IPS-NIHi7 (cell line): ENCODE results near the gene PHTF2.
A peak's percentile ranks its signal among the peaks of the same experiment; 100 is the strongest.

ENCODE experiments used
- DNase-seq: peaks from one replicate; pipeline ENCODE4 v3.0.0; 2012; ENCODE audit warnings: mixed read lengths; ENCODE audit errors: extremely low spot score

PHTF2 gene

DNA sequence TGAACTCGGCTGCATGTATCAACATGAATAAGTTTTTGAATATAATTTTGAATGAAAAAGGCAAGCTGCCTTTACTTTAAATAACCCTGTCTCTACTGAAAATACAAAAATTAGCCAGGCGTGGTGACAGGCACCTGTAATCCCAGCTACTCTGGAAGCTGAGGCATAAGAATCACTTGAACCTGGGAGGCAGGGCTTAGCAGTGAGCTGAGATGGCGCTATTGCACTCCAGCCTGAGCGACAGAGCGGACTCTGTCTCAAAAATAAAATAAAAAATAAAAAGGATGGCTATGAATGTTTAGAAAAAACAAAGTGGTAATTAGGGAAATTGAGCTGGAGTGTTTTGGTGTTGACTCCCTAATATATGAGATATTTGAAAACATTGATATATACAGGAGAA, 133.3 kb downstream of the PHTF2 start:
- DNase-seq = no peak

DNA sequence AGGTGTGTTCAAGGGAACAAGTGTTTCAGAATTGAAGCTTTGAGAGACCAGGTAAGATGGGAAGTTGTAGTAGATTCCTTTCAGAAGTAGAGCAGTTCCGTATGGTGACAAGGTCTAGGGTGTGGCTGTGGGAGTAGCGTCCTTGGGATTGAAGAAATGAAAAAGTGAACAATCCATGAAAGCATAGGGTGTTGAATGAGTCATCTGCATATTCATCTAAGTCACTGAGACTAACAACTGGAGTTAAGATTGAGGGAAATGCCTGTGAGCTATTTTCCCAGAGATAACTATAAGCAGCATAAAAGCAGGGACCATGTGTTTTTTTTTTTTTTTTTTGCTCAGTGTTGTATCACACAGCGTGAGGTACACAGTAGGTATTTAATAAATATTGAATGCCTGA, 134.8 kb downstream of the PHTF2 start:
- no peak for DNase-seq

DNA sequence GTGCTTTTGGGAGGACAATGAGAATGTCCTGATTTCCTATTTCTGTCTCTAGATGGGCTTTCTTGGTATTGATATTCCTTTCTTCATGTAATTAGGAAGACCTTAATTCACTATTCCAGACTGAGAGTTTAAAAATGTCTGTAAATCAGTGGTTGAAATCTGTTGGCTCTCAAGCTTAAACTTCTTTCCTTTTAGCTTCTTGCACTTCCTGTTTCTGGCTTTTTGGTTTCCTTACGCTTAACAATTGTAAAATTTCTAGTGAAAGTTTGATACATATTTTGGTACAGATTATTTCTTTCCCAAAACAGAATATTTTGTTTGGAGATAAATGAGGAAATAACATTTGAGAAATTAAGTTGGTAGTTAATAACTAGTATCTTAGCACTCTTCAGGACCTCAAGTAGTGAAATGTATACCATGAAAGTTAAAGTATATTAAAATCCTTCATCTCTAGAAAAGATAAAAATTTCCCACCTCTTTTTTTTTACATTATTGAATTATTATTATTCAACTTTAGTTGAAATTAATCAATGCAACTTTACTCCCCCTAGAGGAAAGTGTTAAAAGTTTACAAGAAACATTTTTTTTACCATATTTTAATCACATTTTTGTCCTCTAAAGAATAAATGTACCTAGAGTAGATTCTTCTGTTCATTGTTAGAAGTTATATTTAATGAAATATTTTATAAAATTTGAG, 137.2 kb downstream of the PHTF2 start:
- DNase-seq = no peak

DNA sequence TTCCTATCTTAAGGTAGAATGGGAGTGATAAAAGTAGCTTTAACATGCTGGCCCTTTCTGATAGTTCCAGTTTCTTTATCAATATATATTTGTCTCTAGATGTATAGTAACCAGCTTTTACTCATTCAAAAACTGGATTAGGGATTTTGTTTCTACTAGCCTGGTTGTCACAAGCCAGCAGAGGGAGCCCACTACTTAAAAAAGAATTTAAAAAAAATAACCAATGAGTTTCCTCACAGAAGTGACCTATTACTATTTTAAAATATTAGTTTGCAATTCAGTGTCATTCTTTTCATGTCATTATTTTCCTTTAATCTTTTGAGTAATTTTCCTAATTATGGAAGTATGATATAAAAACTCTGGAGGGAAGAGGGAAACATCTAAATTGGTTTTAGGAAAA, 142.1 kb downstream of the PHTF2 start:
- peak; percentile 21 for DNase-seq

DNA sequence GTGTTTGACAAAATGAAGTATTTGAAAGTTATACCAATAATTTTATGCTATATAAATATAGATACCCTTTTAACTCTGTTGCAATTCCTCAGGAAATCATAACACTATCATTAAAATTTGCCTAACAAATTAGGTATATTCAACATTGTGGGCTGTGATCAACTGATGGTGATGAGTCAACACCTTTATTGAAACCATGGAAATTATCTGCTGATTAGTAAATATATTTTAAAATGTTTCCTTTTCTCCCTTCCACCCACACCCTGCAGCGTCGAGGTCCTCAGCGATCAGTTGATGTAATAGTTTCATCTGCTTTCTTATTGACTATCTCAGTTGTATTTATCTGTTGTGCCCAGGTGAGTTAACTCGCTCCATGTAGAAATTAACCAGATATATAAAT, 143.9 kb downstream of the PHTF2 start:
- DNase-seq = no peak

DNA sequence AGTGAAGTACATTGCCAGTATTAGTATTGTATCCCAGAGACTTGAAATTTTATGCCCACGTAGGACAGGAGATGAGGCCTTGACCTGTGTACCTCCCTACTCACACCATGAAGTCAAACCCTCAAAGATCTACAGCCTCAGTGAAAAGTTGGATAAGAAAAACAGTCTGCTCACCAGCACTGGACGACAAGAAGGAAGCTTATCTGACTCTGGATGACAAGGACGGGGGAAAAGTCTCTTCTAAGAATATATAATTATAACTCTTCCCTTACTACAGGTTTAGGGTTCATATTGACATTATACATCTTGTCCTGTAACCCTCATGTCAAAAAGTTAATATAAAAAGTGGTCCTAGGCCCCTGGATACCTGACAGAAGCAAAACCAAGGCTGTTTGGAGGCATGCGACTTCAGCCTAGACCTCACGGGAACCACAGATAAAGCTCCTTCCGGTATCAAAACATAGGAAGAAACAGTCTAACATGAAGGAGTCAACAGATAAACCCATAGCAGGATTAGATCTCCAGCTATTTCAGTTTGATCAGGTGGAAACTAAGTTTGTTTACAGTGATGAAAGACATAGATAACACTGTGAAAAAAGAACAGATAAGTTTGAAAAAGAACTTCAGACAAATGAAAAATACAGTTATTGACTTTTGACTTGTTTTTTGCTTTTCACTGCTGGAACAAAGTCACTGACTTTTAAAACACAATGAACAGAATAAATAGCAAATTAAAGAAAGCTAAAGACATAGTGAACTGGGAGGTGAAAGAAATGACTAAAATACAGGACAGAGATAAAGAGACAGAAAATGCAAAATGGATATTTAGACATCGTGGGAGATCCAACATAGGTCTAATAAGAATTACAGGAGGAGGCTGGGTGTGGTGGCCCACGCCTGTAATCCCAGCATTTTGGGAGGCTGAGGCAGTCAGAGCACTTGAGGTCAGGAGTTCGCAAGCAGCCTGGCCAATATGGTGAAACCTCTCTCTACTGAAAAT, 145.9 kb downstream of the PHTF2 start:
- no peak for DNase-seq

DNA sequence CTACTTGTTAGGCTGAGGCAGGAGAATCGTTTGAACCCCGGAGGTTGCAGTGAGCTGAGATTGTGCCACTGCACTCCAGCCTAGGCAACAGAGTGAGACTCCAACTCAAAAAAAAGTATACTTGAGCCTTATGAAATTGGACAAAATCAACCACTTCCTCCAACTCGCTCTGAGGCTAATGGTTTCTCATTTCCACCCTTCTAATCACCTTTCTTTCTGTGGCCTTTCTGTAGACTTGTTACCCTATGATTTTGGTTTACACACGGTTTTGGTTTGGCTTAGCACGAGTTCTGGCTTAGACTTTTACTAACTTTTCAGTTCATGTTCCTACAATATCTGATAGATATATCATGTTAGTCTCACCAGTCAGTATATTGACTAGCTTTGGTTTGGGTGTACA, 152.0 kb downstream of the PHTF2 start:
- DNase-seq = no peak

DNA sequence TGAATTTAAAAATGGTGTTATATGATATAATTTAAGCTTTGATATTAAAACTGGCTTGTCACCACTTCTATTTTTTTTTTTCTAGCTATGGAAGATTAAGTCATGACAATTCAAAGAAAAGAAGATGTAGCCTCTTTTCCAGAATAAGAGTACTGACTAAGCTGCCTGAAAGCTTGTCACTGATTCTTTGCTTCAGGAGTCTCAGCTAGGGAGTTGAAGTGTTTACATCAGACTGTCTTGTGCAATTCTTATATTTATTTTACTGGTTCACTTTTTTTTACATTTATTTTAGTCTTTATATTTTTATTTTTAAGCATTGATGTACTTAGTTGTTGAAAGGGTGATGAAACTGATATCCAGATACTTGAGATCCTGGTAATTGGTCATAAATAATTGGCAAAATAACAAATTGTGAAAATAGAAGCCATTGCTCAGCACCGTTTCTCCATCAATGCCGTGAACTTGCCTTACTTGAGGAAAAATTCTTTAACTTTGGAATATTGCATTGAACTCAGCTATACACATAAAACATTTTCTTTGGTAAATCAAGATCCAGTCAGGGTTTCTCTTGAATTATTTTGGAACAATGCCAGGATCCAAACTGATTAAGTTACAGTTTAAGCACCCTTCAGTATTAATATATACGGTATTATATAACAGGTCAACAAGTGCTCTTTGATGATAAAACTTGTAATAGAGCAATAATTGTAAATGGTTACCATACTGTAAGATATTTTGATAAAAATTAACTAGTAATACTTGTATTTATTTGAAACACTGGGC, 156.4 kb downstream of the PHTF2 start:
- no peak for DNase-seq

DNA sequence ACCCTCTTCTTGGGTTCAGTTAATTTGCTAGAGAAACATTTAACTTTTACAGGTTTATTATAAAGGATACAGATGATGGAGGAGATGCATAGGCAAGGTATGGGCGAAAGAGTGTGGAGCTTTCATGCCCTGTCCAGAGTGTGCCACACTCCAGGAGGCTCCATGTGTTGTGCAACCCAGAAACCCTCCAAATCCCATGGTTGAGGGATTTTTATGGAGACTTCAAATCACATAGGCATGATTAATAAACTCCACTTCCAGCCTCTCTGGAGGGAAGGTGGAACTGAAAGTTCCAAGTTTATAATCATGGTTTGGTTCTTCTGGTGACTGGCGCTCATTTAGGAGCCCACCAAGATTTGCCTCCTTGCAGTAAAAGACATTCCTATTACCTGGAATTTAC, 159.9 kb downstream of the PHTF2 start:
- DNase-seq = no peak

DNA sequence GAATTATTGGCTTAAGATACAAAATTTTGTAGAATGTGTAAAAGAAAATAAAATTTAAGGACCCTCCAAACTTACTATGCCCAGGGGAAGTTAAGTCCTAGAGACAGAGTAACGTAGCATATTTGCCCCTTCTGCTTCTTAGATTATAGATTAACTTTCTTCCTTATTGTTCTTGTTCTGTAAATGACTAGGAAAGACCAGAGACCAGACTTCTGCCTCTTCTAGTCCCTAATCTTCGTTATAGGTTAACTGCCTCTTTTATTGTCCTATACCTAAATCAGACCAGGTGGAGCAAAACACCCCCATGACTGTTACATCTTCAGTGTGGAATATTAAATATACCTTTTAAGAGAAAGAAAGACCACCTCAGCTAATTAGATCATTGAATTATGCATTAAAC, 160.5 kb downstream of the PHTF2 start:
- no peak for DNase-seq

DNA sequence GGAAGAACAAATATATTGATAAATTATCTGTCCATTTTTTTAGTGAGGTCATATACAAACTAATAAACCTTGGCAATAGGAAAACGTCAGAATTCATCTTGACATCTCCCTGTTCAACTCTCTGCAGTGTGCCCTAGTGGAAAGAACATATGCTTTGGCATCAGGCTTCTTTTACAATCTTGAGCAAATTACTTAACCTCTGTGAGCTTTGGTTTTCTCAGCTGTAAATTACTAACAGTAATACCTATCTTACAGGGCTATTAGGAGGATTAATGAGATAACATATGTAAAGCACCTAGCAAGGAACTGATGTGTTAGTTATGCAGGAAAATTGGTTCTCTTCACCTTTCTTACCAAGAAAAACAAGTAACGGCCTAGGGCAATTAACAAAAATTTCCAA, 161.8 kb downstream of the PHTF2 start:
- no peak for DNase-seq

DNA sequence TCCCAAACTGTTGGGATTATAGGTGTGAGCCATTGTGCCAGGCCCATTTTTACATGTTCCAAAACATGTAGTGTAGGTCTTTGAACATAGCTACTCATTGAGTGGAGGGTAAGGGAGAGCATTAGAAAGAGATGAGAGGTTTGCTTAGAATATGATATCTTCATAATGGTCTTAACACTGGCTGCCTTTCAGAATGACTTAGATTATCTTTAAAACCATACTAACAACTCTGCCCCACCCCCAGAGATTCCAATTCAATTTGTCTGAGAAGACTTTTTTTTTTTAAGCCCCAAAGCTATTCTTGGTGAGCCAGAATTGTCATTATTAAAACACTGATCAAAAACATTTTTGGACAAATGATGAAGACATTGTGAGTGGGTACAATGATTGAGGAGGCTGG, 168.9 kb downstream of the PHTF2 start:
- no peak for DNase-seq

DNA sequence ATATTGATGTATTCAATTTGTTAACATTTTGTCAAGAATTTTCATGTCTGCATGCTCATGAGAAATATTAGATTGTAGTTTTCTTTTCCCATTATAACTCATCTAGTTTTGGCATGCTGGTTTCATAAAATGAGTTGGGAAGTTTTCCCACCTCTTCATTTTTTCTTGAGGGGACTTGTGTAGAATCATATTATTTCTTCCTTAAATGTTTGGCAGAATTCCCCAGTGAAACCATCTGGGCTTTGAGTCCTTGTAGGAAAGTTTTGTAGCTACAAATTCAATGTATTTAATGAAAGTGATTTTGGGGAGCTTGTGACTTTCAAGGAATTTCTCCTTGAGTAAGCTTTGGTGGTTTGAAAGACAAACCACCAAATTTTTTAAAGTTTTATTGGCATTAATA, 173.2 kb downstream of the PHTF2 start:
- DNase-seq = no peak

DNA sequence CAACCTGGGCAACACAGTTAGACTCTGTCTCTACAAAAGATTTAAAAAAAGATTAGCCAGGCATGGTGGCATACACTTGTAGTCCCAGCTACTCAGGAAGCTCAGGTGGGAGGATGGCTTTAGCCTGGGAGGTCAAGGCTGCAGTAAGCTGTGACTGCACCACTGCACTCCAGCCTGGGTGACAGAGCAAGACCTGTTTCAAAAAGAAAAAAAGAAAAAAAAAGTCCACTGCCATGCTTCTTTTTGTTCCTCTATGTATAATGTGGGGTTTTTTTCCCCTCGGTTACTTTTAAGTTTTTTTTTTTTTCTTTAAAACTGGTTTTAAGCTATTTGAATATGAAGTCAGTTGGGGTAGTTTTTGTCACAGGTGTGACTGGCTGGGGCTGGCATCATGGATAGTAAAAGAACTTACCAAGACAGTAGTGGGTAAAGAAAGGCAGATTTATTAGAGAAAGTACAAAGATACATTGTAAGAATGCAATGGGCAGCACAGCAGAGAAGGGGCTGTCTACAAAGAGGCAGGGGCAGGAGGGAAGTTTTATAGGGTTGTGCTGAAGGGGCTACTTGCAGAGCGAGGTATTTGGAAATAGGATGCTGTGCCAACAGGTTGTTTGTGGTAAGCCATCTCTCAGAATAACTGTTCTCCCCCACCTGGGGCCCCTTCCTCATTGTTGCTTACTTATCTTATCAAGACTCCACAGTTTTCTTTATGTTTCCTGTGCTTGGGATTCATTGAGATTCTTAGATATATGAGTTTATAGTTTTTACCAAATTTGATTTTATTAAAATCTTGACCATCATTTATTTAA, 177.3 kb downstream of the PHTF2 start:
- DNase-seq = no peak

DNA sequence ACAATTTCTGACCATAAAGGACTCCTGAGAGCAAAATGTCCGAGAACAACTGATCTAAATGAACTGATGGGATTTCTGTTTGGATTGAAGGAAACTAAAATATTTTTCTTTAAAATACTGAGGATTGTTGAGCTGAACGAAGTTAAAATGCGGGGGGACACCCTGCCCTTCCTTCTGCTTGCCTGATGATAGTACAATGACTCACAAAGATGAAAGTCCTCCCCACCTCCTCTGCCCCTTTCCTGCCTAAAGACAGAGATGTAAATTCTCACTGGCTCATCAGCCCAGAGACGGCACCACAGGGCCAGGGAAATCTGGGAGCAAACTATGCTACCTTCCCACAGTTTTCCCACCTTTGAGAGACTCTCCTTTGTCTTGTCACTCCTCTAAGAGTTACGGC, 180.6 kb downstream of the PHTF2 start:
- no peak for DNase-seq

DNA sequence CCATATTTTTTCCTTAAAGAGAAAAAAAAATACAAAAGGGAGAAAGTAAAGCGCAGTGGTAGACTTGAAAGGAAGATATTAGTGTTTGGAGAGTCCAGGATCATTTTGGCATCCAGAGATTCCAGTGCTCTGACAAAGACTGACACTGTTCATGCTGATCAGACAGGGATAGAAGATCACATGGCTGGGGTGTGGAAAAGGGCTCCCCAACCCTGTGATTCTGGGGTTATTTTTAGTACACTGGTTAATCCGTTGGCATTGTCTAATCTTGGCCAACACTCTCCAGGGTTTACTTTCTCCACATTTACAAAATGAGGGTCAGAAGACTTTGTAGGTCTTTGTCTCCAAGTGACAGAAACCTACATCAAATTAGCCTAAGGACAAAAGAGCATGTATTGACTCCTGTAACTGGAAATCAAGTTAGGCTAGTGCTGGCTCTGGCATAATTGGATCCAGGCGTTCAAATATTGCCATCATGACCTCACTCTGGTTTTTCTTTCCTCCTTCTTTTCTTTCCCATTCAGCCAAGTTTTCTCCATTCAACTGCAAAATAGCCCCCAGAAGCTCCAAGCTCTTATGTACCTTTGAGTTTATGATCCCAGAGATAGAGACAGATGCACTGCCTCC, 181.6 kb downstream of the PHTF2 start:
- no peak for DNase-seq

DNA sequence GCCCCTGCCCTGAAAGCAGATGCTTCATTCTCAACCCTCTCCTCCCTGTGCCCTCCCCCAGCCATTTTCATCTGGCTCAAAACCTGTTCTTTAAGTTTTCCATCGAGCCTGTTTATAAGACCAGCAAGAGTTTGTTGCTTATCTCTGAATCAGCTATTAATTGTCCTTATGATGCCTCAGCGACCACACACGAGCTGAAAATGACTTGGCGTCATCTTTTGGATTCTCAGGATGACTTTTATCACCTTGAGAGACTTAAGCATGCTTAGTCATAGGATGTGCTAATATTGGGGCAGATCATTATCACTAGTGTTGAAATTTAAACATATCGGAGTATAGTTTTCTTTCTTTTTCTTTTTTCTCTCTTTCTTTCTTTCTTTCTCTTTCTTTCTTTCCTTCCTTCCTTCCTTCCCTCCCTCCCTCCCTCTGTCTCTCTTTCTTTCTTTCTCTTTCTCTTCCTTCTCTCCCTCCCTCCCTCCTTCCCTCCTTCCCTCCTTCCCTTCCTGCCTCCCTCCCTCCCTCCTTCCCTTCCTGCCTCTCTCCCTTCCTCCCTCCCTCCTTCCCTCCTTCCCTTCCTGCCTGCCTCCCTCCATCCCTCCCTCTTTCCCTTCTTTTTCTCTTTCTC, 184.5 kb downstream of the PHTF2 start:
- no peak for DNase-seq

DNA sequence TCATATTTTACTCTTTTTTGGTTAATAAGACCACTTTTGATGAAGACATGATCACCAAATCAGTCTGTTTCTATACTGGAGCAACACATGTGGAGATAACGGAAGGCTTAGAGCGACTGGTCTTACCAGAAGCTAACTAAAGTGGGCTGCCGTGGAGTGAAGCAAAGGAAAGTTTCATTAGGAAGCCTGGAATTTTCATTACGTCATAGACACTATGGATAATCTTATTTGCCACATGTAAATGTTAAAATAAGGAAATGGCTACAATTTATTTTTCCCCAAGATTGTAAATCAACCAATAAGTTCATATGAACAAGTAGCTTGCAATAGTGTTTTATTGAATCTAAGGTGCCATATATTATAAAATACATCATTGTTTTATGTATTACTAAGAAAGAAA, 185.4 kb downstream of the PHTF2 start:
- DNase-seq = no peak

DNA sequence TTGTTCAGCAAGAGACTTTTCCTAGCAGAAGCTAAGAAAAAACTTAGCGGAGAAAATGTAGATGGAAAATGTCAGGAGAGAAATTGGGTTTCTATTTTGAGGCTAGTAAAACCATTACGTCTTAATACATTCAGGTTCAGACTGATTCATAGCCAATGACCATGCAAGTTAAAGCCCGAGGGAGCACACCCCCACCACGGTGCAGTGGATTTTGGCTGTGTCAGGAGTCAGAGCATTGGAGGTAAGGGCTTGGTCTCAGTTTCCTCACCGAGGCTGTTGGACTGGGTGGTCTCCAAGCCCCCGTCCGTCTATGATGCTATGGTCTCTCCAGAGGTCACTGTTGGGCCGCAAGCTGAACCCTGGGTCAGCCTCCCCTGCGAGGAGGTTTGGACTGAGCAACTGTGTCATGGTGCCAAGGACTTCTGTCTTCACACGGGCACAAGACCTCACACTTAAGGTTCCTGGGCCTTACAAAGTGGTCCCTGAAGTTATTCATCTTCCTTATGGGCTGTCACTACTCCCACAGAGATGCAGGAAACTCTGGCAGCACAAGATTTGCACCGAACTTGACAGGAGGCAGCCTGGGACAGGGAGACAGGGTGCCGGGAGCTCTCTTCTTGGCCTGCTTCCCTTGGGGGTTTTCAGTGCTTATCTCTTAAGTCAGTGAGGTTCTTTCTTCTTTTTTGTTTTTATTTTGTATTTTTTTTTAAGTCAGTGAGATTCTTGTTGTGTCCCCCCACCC, 186.8 kb downstream of the PHTF2 start:
- no peak for DNase-seq

DNA sequence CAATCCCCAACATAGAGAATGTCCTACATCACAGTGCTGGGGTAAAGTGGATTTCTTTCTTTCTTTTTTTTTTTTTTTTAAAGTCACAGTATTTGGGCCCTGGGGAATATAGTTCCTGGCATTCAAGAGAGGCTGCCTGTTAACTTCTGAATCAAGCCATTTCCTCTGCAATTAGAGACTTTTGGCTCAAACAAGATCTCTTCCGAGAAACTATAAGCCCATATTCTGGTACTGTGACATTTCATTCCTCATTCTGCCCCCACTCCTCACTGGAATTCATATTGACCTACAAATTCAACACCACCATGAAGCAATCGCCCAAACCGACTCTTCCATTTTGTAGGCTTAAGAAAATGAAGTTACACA, 187.4 kb downstream of the PHTF2 start:
- no peak for DNase-seq
